GM18502 (cell line): ENCODE measurements around the gene CCNY.
A peak's percentile ranks its signal among the peaks of the same experiment; 100 is the strongest.
"Not testable (repeated sequence)": the region's sequence is repeated elsewhere in the genome, so short reads cannot be mapped to it uniquely, and the experiment has no call there.

Source experiments
- ATAC-seq: cut with Tn5 transposase; IDR thresholded peaks from one replicate; pipeline ENCODE4 v1.9.1; 2021; ENCODE audit warnings: mild to moderate bottlenecking; ENCODE audit not compliant: unreplicated experiment, poor library complexity

The CCNY gene

GRCh38 chr10:35353805-35354204 is 17.5 kb downstream of the CCNY start:
- ATAC-seq: peak; percentile 43

- not testable (repeated sequence) for ATAC-seq
These were observed 17.9 kb downstream of the CCNY start for GRCh38 chr10:35354257-35354656.

GRCh38 chr10:35355971-35356724 is 19.8 kb downstream of the CCNY start:
- ATAC-seq: peak; percentile 64

- ATAC-seq: peak; percentile 41
These were observed 20.4 kb downstream of the CCNY start for GRCh38 chr10:35356725-35357092.

- no peak for ATAC-seq
These were observed 22.7 kb downstream of the CCNY start for GRCh38 chr10:35359056-35359455.

- ATAC-seq: no peak
These were observed 23.6 kb downstream of the CCNY start for GRCh38 chr10:35359873-35360272.

GRCh38 chr10:35362701-35363350 is 26.5 kb downstream of the CCNY start:
- no peak for ATAC-seq

GRCh38 chr10:35363587-35363986 is 27.3 kb downstream of the CCNY start:
- no peak for ATAC-seq

- ATAC-seq: no peak
These were observed 28.5 kb downstream of the CCNY start for GRCh38 chr10:35364808-35365207.

- no peak for ATAC-seq
These were observed 29.7 kb downstream of the CCNY start for GRCh38 chr10:35365994-35366393.

GRCh38 chr10:35367107-35367859 is 31.0 kb downstream of the CCNY start:
- no peak for ATAC-seq

- no peak for ATAC-seq
These were observed 31.7 kb downstream of the CCNY start for GRCh38 chr10:35367982-35368381.

GRCh38 chr10:35368485-35369048 is 32.3 kb downstream of the CCNY start:
- ATAC-seq: no peak

- no peak for ATAC-seq
These were observed 32.8 kb downstream of the CCNY start for GRCh38 chr10:35369049-35369611.

GRCh38 chr10:35371731-35372130 is 35.4 kb downstream of the CCNY start:
- ATAC-seq: no peak

GRCh38 chr10:35372329-35372728 is 36.0 kb downstream of the CCNY start:
- no peak for ATAC-seq

GRCh38 chr10:35375091-35375765 is 38.9 kb downstream of the CCNY start:
- no peak for ATAC-seq

GRCh38 chr10:35377050-35377728 is 40.9 kb downstream of the CCNY start:
- no peak for ATAC-seq

- ATAC-seq: peak; percentile 30
These were observed 42.4 kb downstream of the CCNY start for GRCh38 chr10:35378541-35379210.
